NCI-H2227 treated with DMSO at 0.1 percent for 48 hours (cell line): ENCODE results near the gene CCL7.

Experiments used
- DNase-seq: peaks from one replicate; lab custom pipeline; 2025; lab: John Stamatoyannopoulos, UW

The CCL7 gene

DNA sequence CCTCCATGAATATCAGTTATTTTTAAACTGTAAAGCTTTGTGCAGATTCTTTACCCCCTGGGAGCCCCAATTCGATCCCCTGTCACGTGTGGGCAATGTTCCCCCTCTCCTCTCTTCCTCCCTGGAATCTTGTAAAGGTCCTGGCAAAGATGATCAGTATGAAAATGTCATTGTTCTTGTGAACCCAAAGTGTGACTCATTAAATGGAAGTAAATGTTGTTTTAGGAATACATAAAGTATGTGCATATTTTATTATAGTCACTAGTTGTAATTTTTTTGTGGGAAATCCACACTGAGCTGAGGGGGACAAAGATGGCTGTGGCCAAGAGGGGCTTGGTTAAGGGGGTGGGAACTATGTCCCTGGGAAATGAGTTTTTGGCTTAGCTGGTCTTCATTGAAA is 17.9 kb downstream of the CCL7 start:
- DNase-seq = no peak

DNA sequence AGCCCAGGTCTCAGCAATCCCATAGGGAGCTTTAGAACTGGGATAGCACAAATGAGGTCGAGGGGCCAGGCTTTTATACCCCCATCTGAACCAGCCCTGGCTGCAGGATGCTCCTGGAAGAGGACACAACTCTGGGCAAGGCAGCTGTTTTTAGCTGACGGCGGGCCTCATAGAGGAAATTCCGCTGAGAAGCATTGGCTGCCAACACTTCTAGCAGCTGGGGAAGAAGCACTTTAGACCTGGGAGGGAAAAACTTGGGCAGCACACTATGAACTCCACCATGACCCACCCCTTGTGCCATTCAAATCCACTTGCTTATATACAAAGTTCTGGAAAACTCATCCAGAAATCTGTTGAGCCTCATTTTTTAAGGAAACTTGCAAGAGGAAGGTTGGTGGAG is 20.6 kb downstream of the CCL7 start:
- DNase-seq = no peak

DNA sequence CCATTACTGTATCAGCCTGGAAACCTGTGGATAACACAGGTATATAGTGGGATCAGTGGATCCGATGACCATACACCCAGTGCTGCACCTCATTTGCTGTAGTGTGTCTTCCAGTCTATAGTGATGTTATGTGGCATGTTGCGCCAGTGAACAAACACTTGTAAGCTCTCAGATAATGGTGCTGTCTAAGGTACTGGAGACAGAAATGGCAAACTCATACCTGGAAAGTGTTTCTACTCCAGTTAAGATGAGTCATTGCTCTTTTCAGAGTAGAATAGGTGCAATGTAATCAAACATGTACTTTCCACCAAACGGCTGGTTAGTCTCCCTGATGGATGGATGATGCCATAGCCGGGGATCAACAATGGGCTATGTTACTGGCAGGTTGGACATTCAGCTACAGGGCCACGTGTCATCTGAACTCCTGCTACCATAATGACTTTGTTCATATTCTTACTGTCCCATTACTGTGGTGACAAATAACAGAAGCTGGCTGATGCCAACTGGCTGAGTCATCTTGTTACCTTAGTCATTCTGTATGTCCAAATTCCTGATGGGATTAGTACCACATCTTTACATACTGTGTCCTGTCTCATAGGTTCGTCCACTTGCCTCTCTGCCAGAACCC is 21.8 kb downstream of the CCL7 start:
- no peak for DNase-seq

DNA sequence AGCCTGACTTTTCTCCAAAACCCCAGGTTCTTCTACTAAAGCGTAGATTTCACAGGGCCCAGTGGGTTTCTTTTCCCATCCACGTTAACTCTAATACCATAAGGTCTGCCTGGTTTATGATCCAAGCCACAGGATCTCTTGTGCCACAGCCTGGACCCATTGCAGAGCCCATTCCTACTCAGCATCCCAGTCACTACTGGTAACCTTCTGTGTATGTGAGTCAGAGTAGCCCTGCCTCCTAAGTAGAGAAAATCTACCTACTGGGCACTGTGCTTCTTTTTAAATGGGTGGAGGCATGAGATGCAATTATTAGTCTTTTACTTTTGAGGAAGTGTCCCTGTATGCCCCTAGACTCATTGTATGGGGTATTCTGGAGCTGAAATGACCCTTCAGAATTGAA is 29.0 kb downstream of the CCL7 start:
- no peak for DNase-seq

DNA sequence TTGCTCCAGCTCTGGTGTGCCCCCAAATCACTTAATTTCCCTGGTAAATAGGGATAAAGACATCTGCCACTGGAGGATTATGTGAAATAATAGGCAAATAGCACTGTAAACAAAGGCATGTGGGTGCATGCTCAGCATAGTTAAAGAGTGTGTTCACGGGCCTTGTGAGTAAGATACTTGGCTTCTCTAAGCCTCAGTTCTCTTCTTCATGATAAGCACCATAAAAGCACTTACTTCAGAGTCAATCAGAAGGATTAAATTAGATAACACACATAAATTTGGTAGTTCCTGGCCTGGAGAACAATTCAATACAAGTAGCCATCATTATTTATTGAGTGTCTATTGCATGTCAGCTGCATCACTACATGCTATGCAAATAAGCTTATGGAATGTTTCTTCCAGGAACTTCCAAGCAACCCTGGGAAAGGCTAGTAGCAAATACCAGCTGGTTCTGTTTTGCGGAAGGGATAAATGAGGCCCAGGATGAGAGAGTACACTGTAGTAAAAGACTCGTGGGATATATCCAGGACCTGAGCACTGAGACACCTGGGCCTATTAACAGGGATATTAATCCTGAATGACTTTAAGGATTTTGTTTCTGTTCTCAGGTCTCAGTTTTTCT is 30.0 kb downstream of the CCL7 start:
- no peak for DNase-seq

DNA sequence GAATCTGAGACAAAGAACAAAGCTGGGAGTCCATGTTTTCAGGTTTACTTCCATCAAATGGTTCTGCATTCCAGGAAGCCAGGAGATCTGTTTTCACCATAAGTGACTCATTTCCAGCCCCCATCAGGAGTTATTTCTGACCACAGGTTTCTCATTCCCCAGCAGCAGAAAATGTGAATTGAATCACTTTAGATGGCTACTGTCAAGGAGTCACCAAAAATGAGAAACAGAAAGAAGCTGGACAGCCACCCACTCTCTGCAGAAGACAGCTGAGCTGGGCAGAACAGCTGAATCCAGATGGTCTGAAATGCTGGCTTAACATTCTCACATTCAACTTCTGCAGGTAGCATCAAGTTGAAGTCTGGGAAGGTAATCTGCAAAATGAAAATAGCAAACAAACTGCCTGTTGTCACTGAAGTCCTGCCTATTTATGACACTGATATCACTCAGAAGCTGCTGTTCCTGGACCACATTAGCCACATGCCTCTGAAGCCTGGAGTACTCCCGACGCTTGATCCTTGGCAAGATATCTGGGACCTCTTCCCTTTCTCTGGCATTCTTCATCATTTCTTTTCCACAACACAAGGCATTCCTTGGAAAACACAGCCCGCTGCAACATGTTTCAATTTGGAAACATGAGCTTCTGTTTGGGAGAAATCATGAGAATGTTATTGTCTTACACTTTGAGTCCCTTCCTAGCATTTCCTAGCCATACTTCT is 30.8 kb downstream of the CCL7 start:
- no peak for DNase-seq

DNA sequence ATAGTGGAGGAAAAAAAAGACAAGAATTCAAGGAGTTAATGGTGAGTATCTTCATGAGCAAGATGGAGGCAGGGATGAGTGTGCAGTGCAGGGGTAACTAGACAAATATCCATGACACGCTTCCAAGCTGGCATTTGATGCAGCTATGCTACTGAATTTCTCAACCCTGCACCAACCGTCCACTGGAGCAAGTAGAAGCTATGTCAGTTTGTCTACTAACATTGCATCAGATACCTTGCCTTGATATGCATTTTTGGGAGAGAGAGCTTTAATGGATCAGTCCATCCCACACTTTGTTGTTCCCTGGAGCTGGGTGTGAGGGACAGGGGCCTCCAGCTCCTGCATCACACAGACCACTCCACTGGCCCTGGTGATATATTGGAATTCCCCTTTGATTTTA is 32.0 kb downstream of the CCL7 start:
- DNase-seq = no peak

DNA sequence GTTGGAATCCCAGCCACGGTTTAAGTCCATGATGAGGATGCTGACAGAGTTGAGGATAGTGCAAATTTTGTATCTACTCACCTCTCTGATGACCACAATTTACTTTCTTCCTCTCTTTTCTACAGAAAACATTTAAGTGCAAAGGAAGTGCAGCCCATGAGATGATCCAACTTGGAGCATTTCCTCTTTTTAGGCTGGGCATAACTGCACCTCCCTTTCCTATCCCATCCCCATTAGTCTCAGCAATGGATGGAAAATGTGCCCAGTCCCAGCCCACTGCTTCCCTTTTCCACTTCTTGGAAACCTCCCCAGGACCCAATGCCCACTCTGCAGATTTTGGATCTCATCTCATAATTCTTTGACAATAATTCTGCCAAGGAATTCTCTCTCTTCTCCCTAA is 32.6 kb downstream of the CCL7 start:
- DNase-seq = no peak

DNA sequence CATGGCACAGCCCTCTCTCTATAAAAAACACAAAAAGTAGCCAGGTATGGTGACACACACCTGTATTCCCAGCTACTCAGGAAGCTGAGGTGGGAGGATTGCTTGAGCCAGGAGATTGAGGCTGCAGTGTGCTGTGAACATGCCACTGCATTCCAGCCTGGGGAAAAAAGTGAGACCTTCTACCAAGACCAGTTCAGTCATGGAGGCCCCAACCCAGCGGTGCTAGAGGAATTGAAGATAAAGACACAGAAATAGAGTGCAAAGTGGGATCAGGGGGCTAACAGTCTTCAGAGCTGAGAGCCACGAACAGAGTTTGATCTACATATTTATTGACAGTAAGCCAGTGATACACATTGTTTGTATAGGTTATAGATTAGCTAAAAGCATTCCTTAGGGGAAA is 33.6 kb downstream of the CCL7 start:
- DNase-seq = no peak

DNA sequence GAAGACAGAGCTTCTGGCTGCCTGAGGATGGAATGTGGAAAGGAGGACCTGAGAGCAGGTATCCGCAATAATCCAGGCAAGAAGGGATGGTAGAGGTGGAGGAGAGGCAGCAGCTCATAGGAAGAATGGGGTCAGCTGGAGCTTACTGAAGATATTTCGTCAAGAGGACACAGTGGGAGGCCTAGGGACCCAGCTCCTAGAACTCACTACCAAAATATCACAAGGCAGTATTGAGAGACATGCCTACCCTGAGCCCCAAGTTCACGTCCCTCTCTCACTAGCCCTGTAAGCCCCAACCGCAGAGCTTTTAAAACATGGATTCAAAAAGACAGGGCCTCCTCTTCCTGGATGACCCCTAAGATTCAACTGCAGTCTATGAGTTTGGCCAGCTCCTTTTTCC is 35.0 kb downstream of the CCL7 start:
- no peak for DNase-seq

DNA sequence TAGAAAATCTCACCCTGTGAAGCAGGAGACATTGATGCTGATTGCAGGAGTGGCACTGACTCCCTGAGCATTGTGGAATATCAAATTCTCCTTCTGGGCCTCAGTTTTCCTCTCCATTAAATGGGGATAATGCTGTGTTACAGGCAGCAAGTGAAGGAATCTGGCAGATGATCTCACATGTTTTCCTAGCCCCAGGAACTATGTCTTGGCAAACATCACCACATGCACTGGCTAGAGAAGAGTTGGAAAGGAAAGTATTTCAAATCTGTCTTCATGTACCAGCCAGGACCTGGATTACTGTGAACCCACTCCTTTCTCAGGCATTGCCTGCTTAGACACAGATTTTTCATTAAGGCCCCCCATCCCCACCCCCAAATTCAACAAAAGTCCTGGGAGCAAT is 35.6 kb downstream of the CCL7 start:
- no peak for DNase-seq

DNA sequence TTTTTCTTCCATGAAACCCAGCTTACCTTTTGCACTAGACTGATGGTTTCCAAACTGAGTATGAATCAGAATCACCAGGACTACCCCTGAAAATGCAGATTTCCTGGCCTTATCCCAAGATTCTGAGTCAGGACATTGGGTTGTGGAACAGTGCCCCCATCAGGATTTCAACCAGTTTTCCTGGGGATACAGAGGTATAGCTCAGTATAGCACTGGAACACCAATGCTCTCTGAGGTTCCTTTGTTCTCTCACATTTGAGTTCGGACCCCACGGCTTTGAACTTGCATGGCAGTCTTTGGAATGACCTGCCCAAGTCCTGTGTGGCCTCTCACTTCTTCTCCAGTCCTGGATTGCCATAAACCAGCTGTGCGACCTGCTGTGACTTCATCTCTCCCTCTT is 36.4 kb downstream of the CCL7 start:
- DNase-seq = no peak

DNA sequence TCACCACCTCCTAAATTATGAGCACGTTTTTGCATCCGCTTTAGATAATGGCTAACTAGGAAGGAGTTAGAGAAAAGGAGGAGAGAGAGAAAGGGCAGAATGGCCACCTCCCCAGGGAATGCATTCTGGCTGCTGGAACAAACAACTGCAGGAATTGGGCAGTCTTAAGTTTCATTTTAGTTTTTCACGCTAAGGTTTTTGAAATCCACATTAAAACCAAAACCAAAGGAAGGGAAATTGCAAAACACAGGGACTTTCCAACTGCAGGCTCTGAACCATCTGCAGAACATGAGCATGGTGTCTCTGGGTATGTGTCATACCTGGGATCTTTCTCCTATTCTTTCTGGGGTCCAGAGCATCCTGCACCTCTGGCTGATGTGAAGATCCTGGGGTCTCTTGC is 37.1 kb downstream of the CCL7 start:
- DNase-seq = no peak

DNA sequence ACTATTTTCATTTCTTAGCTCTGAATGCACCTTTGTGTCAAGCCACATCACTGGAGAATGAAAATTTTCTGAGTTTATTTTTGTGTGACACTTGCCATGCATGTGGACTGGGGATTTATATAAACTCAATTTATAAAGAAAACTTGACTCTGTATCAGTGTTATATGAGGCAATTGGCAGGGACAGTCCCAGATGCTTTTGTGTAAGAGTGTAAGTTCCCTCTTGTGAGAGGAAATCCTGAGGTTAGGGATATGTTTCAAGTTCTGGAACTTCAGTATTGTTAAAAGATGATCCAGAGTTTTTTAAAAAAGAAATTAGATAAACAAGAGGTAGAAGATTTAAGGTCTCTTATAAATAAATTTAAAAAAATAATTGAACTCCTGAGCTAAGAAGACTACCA is 38.4 kb downstream of the CCL7 start:
- DNase-seq = no peak

DNA sequence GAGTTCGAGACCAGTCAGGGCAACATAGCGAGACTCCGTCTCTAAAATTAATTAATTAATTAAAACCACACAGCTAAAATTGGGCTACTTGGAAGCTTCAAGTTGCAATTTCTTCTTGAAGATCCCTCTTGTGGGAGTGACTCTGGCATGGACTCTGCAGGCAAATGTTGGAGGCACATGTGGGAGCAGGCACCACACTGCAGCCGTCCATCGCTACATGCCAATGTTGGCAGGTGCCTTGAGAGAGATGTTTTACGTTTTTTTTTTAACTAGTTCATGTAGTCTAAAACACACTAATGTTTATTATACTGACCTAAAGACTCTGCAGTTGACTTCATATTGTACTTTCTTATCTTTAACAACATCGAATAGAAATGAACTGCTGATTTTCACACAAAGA is 41.3 kb downstream of the CCL7 start:
- no peak for DNase-seq

DNA sequence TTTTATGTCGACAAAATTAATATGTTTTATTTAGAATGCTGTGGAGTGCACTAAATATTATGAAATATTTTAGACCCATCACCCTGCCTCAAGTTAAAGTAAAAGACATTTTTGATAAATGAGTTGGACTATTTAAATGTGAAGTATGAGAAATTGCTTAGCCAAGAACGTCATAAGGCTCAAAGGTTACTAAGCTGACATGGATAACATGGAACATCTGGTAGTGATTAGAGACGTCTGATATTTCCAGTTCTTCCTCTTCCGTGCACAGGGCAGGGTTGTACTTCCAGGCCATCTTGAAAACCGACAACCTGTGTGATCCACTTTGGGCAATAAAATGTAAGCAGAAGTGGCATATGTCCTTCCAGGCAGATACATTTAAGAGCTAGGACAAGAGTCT is 42.1 kb downstream of the CCL7 start:
- DNase-seq = no peak

DNA sequence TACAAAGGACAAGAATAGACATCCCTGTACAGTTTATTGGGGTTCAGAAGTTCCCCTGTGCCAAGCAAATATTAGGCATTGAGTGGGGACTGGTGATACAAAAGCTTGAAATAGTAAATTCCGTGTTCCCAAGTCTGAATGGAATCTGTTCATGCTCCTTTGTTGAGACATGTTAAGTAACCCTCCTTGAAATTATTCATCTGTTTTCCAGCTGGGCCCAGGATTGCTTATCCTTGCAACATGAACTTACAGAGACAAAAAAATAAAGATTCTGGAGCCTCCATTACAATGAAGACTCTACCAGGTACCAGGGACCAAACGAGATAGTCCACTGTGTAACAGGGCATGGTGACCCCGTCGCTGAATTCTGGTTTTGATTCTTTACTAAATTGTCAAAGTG is 43.1 kb downstream of the CCL7 start:
- DNase-seq = no peak

DNA sequence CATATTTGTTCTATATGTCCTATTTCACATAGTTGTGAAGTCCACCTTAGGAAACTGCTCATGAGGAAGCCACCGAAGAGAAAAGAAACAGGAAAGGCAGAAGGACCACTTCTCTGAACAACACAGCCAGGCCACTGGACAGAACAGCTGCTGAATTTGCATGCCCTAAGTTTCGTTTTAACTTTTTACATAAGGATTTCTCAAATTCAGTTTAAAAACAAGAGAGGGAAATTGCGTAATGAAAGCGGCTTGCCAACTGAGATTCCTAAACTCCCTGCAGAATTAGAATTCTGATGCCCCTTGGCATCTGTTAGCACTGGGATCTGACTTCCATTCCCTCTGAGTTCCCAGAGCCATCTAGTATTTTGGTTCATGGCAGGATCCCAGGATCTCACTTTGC is 44.3 kb downstream of the CCL7 start:
- DNase-seq = no peak

DNA sequence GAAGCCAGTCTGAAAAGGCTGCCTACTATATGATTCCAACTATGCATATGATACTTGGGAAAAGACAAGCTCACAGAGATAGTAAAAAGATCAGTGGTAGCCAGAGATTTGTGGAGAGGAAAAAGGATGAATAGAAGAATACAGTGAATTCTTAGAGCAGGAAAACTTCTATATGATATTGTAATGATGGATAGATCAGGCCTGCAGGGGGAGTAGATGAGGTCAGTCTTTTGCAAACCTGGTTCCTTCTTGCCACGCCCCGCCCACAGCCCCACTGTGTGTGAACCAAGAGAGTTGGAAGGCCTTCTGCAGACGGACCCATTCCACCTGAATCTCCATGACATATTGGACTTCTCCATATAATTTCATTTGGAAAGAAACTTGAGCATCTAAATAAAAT is 48.5 kb downstream of the CCL7 start:
- no peak for DNase-seq

DNA sequence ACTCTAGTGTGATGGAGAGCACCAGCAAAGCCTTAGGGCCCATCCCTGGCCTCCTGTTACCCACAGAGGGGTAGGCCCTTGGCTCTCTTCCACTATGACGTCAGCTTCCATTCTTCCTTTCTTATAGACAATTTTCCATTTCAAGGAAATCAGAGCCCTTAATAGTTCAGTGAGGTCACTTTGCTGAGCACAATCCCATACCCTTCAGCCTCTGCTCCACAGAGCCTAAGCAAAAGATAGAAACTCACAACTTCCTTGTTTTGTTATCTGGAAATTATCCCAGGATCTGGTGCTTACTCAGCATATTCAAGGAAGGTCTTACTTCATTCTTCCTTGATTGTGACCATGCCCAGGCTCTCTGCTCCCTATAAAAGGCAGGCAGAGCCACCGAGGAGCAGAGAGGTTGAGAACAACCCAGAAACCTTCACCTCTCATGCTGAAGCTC is 49.0 kb downstream of the CCL7 start, which contains the start of gene CCL8:
Gene CCL8 (plus strand): TSS at position 397 of the 445 bp plus-strand sequence. CDS start 67 bp downstream, outside the sequence.
- no peak for DNase-seq
